ENCODE measurements around the gene TTC27.
"Not testable (repeated sequence)": the region's sequence is repeated elsewhere in the genome, so short reads cannot be mapped to it uniquely, and the experiment has no call there.

Gene TTC27

DNA sequence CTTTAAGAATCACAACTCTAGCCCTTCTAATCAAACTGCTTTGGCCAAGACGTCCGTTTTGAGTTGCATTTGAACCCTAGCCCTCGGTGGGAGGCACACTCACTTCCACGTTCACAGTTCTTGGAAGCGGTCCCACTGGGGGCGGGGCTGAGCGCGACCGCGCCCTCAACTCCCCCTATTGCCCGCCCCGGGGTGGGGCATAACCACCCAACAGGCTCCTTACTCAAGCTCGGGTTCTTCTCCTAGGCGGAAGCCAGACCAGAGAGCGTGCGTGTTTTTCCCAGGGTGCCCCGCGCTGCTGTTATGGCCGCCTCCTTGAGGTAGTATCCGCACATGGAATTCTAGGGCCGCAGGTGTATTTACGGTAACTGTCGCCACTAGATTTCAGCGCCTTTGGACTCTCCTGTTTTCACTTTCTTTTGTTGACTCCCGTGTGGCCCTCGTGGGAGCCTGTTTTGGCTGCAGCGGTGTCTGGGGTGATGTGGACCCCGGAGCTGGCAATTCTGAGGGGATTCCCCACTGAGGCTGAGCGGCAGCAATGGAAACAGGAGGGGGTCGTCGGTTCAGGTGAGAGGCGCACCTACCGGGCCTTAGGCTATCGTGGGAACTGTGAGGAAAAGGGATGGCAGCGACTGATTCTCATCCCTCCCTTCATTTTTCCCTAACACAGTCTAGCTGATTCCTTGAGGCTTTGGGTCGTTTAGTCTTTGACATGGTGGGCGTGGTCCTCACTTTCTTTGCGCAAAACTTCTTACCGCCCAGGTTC, at the start of gene TTC27:
Gene TTC27, plus strand, starts transcription at position 237 of the 766 bp plus-strand sequence. Its CDS starts 243 bp downstream, at position 480.
- DNase-seq = peak; percentile 89

DNA sequence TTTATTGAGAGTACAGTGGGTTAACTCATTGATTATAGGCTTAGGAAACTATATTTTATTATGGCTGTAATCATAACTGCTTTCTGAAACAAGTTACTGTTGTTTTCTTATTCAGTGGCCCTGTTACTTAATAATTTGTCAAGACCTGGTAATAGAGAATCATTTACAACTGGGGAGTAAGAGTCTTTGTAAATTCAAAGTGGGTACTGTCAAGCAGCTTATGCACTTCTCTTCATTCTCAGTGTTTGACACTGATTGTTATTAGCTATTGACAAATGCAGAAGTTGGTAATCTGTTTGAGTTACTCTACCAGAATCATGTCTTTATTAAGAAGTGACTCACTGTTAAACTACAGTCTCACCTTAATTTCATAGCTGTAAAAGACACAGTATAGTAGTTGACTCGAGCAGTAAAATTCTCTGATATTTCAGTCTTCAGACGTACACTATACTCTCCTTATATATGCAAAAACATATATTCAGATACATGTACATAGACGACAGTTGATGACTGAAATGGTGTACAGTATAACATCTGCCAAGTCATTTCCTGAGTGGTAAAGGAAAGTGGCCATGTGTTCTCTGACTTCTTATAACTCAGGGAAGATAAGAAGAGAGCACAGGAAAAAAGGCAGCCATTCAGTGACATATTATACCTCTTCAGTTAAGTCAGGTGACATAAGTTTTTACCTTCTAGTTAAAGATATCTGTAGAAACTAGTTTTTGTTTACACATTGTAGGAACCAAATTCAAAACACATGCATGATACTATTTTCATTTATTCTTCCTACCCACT, 36.0 kb upstream of the TTC27 start:
- DNase-seq = no peak

DNA sequence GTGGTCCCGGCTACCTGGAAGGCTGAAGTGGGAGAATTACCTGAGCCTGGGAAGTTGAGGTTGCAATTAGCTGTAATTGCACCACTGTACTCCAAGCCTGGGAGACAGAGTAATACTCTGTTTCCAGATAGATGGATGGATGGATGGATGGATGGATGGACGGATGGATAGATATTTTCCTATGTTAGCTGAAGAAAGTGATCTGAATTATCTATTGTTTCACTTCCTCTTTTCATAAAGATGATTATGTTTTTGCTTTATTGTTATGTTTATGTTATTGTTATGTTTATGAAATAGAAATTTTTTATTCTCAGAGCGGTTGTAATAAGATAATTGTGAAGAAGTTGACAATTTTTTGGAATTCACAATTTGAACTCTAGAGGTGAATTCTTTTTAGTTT, 33.3 kb upstream of the TTC27 start:
- DNase-seq = no peak

DNA sequence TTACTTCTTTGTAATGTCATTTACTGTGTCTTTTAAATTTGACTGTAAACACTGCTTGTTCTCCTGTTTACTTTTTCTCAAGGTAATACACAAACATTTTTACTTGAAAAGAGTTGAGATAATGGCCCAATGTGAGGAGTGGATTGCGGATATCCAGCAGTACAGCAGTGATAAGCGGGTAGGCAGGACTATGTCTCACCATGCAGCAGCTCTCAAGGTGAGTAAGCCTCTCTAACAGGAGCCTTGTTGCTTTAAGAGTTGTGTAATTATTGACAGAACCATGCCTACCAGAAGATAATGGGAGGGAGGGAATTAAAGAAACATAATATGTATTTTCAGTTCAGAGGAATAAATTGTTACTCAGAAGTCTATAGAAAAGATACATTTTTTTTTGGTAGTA, 16.5 kb upstream of the TTC27 start:
- DNase-seq = no peak

DNA sequence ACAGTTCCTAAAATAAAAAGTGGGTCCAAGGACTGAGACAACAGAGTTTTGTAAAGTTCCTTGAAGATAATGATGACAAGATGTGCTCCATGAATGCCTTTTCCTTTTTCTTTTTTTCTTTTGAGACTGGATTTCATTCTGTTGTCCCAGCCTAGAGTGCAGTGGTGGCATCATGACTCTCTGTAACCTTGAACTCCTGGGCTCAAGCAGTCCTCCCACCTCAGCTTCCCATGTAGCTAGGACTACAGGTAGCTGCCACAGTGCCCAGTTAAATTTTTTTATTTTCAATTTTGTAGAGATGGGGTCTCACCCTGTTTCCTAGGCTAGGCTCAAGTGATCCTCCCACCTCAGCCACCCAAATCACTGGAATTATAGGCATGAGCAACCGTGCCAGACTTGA, 16.1 kb upstream of the TTC27 start:
- no peak for DNase-seq

DNA sequence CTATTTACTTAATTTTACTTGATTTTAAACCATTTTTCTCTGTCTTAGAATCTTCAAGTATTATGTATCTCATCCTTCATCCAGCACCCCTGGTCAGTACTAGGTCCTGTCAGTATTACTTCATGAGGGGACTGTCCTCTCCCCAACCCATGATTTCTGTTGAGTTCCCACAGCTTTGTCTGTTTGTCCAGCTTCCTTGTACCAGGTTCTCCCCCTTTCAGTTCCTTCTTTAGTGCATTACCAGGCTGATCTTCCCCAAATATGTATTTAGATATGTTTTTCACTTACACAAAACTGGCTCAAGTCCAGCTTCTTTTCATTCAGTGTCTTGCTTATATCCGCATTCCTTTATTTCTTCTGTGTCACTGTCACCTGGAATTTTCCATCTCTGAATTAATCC, 13.8 kb upstream of the TTC27 start:
- no peak for DNase-seq

DNA sequence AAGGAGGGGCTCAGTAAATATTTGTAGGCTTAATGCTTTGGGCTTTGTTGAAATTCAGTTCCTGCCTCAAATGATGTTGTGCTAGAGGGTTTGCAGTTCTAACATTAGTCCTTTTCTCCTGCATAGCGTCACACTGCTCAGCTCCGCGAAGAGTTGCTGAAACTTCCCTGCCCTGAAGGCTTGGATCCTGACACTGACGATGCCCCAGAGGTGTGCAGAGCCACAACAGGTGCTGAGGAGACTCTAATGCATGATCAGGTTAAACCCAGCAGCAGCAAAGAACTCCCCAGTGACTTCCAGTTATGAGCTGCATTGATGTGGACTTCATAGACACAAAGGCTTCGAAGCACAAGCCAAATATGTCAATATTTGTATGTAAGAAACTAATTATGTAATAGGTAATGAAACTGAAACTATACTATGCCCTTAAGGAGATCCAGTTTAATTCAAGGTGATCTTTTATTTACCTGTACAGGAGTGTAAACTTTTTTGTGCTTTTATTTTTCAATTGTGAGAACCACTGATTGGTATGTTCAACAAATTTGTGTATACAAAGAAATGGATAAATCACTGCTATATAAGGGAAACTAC, 10.2 kb upstream of the TTC27 start:
- DNase-seq = no peak

DNA sequence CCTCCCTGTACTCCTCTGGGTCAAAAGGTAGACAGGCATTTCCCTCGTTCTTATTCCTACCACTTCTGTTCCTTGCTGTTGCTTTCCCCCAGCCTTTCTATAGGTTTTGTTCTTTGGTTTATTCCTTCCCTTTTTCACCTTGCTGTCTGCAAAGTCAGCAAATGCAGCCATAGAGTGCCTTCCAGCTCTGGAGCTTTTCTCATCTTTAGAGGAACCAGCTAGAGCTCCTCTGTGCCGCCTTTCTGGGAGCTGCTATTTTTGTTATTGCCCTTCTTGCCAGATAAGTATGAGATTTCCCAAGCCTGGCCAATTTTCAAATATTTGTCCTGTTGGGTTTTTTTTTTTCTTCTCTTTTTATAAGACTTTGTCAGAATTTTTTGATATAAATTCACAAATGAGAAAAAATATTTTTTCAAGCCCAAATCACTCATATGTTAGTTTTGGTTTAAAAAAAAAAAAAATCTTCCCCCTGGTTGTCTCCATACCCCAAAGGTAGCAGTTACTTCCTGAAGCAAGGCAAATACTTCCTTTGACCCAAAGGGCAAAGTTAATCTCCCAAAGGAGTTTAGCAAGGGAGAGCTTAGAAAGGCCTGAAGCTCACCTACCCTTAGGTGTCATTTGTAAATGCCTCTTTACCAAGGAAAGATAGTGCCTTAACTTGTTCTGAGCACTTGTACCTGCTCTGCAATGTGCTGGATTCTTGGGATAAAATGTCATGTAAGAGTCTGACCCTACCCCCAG, 5.1 kb upstream of the TTC27 start:
- DNase-seq = no peak

DNA sequence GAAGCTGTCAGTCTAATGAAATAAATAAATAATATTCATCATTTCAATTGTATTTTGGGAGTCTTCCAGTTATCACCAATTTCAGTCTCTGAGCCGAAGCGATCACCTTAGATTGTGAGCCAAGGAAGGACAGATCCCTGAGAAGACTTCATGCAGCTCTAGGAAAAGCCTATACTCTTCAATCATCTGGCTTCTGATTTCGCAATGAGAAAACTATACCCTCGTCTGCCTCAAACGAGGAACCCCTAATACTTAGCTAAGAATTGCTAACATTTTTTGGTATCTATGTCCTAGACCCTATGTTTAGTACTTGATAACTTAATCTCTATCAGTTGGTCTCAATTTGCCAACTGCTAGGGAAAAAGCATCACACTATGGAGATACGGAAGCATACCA, 4.5 kb upstream of the TTC27 start:
- no peak for DNase-seq

DNA sequence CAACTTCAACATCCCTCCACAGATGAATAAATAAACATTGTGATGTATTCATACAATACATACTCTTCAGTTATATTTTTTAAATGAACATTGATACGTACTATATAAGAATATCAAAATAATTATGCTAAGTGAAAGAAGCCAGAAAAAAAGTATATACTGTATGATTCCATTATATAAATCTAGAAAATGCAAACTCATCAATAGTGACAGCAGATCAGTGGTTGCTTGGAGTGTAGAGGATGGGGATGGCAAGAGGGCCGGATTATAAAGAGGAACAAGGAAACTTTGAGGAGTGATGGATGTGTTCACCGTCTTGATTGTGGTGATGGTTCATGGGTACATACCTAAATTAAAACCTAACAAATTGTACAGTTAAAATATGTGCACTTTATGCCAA, 3.0 kb upstream of the TTC27 start:
- DNase-seq = no peak

DNA sequence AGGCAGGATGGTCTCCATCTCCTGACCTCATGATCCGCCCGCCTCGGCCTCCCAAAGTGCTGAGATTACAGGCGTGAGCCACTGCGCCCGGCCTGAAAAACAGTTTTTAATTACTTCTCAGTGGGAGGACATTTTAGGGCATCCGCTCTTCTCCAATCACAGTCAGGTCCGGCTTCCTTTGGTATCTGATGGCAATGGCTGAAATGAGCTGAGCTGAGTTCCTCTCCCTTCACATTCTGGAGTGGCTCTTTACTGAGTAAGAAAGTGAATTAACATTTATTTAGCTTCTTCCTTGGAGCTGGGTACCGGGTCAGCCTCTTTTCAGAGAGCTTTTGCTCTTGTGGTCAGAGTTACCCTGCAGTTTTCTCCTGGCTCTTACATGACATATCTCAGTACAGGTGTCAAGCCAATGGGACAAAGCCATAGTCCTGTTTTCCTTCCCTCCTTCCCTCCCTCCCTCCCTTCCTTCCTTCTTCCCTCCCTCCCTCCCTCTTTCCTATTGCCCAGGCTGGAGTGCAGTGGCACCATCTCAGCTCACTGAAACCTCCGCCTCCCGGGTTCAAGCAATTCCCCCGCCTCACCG, 1.1 kb upstream of the TTC27 start:
- no peak for DNase-seq

DNA sequence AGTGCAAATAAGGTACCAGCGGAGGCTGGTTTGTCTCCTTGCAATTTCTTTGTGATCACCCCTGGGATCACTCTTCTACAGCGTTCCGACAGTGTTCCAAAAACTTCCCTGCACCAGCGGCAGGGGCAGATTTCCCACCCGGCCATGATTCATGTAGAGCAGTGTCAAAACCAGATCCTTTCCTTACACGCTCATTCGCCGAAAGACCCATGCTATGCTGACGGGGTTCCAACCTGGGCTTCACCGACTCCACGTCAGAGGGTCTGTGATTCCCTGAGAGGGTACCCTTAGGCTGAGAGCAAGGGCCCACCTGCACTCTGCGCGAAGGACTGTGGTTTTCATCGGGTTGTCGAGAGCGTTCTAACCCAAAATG, 423 bp upstream of the TTC27 start:
- no peak for DNase-seq

DNA sequence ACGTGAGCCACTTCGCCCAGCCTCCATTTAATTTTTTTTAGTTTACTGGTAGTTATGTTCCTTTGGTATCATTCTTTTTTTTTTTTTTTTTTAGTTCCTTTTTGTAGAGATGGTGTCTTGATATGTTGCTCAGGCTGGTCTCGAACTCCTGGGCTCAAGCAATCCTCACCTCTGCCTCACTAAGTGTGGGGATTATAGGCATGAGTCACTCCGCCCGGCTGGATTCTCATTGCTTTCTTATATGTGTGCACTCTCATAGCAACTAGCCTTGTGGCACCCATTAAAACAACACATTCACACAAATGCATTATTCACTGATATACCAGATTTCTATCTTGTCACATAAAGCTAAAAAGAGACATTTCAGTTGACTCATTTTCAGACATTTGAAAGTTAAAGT, 4.2 kb downstream of the TTC27 start:
- no peak for DNase-seq

DNA sequence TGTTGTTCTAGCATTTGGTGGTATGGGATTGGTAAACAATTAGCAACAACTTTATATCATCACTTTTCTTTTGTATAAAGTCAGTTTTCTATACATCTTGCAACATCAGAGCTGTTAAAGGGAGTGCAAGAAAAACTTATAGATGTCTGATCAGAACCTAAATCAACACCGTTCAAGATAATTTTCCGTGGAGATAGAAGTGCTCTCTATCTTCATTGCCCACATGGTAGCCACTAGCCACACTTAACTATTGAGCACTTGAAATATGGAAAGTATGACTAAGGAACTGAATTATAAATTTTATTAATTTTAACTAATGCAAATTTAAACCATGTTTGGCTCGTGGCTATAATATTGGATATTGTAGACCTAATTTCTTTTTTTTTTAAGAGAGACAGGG, 5.2 kb downstream of the TTC27 start:
- DNase-seq = no peak

DNA sequence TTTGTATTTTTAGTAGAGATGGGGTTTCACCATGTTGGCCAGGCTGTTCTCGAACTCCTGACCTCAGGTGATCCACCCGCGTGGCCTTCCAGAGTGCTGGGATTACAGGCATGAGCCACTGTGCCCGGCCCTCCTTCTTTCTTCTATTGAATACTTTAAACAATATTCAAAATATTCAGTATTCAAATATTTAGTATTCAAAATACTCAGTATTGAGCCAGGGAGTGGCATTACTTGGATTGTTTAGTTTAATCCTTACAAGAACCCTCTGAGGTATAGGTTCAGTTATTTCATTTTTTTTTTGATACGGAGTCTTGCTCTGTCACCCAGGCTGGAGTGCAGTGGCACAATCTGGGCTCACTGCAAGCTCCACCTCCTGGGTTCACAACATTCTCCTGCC, 10.7 kb downstream of the TTC27 start:
- not testable (repeated sequence) for DNase-seq

DNA sequence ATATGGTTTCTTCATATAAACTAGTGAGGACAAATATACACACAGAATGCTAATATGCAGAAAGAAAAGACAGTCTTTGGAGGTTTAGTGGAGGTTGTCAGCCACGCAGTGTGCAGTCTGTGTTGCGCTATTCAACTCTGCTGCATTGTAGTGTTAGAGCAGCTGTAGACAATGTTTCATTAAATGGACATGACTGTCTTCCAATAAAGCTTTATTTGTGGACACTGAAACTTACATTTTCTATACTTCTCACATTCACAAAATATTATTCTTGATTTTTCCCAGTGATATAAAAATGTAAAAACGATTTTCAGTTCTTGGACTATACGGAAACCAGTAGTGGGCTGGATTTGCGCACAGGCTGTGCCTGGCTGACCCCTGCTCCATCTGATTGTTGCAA, 13.3 kb downstream of the TTC27 start:
- no peak for DNase-seq

DNA sequence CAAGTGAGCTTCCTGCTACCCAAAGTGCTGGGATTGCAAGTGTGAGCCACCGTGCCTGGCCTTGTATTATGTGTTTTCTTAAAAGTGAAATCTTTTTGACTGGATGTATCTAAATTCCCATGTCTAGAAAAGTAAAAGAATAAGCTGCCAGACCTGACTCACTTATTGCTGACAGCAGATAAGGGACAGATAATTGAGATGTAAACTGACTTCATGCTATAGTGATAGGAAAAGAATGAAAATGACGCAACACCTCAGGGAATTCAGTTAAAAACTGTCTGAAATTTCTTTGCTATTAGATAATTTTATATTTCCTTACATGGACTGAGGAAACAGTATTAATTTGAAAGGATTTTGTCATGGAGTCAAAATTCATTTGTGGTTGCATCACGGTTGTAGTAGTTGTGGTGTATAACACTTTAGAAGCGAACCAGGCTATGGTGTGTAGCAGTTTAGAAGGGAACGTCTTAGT, 19.4 kb downstream of the TTC27 start:
- no peak for DNase-seq

DNA sequence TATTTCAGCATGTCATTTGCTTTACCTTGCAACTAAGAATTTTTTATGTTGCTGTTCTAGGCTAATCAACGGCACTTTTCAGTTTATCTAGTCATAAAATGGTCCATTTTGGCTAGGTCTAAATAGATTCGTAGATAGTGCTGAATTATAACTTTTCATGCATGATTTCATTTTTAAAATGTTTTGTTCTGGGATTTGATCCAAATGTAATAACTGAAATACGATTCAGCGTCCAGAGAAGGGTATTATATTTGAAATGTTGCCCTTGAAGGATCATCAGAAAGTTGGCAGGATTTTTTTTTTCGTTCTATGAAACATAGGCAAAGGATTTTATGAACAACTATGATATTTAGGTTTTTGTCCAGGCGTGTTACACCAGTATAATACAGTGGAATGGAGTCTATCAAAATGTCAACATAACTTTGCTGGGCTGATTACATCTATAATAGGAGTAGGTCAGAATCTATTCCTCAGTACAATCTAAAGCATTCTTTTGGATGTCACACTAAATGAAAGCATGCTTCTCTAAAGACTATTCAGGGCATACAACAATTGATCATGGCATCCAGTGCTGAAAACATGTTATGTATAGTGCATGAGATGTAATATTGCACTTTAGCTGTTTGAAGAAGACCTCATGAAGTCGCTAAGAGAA, 24.8 kb downstream of the TTC27 start:
- peak; percentile 95 for DNase-seq

DNA sequence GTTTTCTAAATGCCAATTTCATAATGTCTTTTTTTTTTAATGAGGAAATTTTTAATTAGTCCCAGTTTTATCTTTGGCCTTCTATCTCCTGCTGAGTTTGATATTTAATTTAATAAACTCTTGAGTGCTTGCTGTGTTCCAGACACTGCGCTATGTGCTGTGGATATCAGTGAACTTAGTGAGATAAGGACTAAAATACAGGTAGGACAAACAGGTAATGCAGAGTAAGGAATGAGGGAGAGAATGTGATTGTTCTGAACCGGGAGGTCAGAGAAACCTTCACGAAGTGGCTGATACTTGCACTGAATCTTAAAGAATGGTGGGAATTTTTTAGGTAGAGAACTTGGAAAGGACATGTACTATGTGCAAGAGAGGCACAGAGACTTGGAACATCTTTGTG, 28.2 kb downstream of the TTC27 start:
- DNase-seq = no peak

DNA sequence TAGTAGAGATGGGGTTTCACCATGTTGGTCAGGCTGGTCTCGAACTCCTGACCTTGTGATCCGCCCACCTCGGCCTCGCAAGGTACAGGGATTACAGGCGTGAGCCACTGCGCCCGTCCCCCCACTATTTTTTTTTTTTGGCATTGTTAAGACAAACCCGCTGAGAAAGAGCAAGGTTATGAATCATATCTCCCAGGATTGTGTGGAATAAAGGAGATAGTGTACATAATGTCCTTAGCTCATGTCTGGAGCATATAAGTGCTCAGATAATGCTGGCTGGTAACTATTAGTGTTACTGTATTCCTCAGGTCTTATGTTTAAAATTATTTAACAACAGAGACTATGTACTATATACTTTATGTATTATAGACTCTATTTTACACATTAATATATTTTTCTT, 36.0 kb downstream of the TTC27 start:
- DNase-seq = no peak

DNA sequence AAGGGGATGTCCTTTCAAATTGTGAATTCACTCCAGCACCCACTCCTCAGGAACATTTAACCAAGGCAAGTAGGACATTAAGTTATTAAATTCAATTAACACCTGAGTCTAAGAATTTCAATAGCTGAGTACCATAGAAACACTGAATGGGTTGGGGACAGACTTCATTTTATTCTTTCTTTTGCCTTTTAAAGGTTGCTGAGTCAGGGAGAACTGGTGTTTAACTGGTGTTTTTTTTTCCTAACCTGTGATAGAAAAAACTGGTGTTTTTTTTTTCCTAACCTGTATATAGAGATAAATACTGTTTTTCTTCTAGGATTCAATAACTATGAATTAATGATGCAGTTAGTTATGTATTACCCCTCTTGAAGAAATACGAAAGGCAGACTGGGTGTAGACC, 38.9 kb downstream of the TTC27 start:
- DNase-seq = no peak

DNA sequence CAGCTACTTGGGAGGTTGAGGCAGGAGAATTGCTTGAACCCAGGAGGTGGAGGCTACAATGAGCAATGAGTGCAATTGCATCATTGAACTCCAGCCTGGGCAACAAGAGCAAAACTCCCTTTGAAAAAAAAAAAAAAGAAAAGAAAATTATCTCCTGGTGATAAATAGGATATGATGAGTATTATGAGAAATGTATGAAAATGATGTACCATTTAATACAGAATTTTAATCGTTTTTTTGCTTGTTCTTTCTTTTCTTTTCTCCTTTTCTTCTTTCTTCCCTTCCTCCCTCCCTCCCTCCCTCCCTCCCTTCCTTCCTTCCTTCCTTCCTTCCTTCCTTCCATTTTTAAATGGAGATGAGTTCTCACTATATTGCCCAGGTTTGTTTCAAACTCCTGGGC, 40.4 kb downstream of the TTC27 start:
- no peak for DNase-seq

Data from DMS79 treated with DMSO at 0.1 percent for 48 hours (cell line).